Neural cell (in vitro differentiated cells): ENCODE results near the gene ASPDH. TPM values are rescaled to one million over a fixed set of nuclear protein-coding genes. Genes with fewer than 3 reads are reported as not detected.

Source experiments
- H2AFZ ChIP-seq: fragments of 200-600, 300-800 bp; sonication (generic), shearing (Covaris generic); 2 replicates; pipeline ENCODE4 v1.6.0; 2014; ENCODE audit warnings: low read depth, mild to moderate bottlenecking, antibody characterized with exemption, low read length, moderate library complexity
- H3F3A ChIP-seq: fragments of 200-600 bp; shearing (Covaris generic); 2 replicates; pipeline ENCODE4 v1.6.1; 2016; ENCODE audit warnings: mild to moderate bottlenecking, moderate library complexity, mixed read lengths, antibody characterized with exemption, low read length; ENCODE audit not compliant: insufficient read depth, poor library complexity, severe bottlenecking
- H3K27ac ChIP-seq: fragments of 200-600, 300-800 bp; sonication (generic), shearing (Covaris generic); 2 replicates; pipeline ENCODE4 v1.5.1; 2014; ENCODE audit warnings: mild to moderate bottlenecking, low read length, moderate library complexity
- H3K27me3 ChIP-seq: fragments of 300-800, 200-600 bp; sonication (generic), shearing (Covaris generic); 2 replicates; pipeline ENCODE4 v1.6.0; 2014; ENCODE audit warnings: mild to moderate bottlenecking, low read depth, low read length, moderate library complexity; ENCODE audit not compliant: insufficient read depth
- H3K36me3 ChIP-seq: fragments of 300-800, 200-600 bp; sonication (generic), shearing (Covaris generic); 2 replicates; pipeline ENCODE4 v1.5.1; 2014; ENCODE audit warnings: mild to moderate bottlenecking, antibody characterized with exemption, low read length, moderate library complexity; ENCODE audit not compliant: insufficient read depth
- H3K4me2 ChIP-seq: fragments of 300-800, 200-600 bp; sonication (generic), shearing (Covaris generic); 2 replicates; pipeline ENCODE4 v1.6.0; 2014; ENCODE audit warnings: mild to moderate bottlenecking, low read length
- H3K4me3 ChIP-seq: fragments of 300-800, 200-600 bp; sonication (generic), shearing (Covaris generic); 2 replicates; pipeline ENCODE4 v1.5.1; 2014; ENCODE audit warnings: mild to moderate bottlenecking, low read length, moderate library complexity
- H3K79me2 ChIP-seq: fragments of 200-600 bp; shearing (Covaris generic); replicated peaks from 2 replicates; pipeline ENCODE4 v1.6.0; 2014; ENCODE audit warnings: mild to moderate bottlenecking, low read length, moderate library complexity; ENCODE audit not compliant: insufficient read depth
- H3K9ac ChIP-seq: fragments of 300-800, 200-600 bp; sonication (generic), shearing (Covaris generic); 2 replicates; pipeline ENCODE4 v1.6.1; 2016; ENCODE audit warnings: mild to moderate bottlenecking, low read length, mixed read lengths
- H3K9me2 ChIP-seq: fragments of 200-600 bp; shearing (Covaris generic); 2 replicates; pipeline ENCODE4 v1.6.1; 2016; ENCODE audit warnings: mild to moderate bottlenecking, low read length, mixed read lengths; ENCODE audit not compliant: insufficient read depth
- H3K9me3 ChIP-seq: fragments of 200-600, 300-800 bp; sonication (generic), shearing (Covaris generic); 2 replicates; pipeline ENCODE4 v1.6.1; 2016; ENCODE audit warnings: mild to moderate bottlenecking, mixed run types, low read length, moderate library complexity, mixed read lengths
- H4K20me1 ChIP-seq: fragments of 200-600 bp; shearing (Covaris generic); 2 replicates; pipeline ENCODE4 v1.6.1; 2016; ENCODE audit warnings: mild to moderate bottlenecking, mixed run types; ENCODE audit not compliant: insufficient read depth
- EP300 ChIP-seq: fragments of 450-650 bp; conservative IDR thresholded peaks from 2 replicates; pipeline ENCODE4 v1.6.1; 2014; ENCODE audit warnings: antibody characterized with exemption, mild to moderate bottlenecking, moderate library complexity; ENCODE audit not compliant: poor library complexity, severe bottlenecking
- EZH2 ChIP-seq: fragments of 200-600, 300-800 bp; shearing (Covaris generic), sonication (generic); IDR thresholded peaks from 2 replicates; pipeline ENCODE4 v1.6.1; 2014; ENCODE audit warnings: antibody characterized with exemption, low read length, borderline replicate concordance, mild to moderate bottlenecking; ENCODE audit not compliant: insufficient read depth, poor library complexity, severe bottlenecking
- MXI1 ChIP-seq: fragments of 450-650 bp; conservative IDR thresholded peaks from 2 replicates; pipeline ENCODE4 v1.6.1; 2014; ENCODE audit warnings: antibody characterized with exemption, mild to moderate bottlenecking; ENCODE audit not compliant: poor library complexity, severe bottlenecking
- POLR2AphosphoS5 ChIP-seq: IDR thresholded peaks from 2 replicates; pipeline ENCODE4 v1.6.1; 2012
- RAD21 ChIP-seq: fragments of 450-650 bp; conservative IDR thresholded peaks from 2 replicates; pipeline ENCODE4 v1.6.1; 2014; ENCODE audit warnings: antibody characterized with exemption, mild to moderate bottlenecking, moderate library complexity
- SMC3 ChIP-seq: fragments of 450-650 bp; conservative IDR thresholded peaks from 2 replicates; pipeline ENCODE4 v1.6.1; 2014; ENCODE audit warnings: antibody characterized with exemption, mild to moderate bottlenecking, moderate library complexity; ENCODE audit not compliant: poor library complexity
- TAF1 ChIP-seq: IDR thresholded peaks from 2 replicates; pipeline ENCODE4 v1.6.1; 2012; ENCODE audit warnings: low read depth
- polyA plus RNA-seq: library from polyadenylated mRNA; depleted of rRNA; stranded (reverse); fragments of >200 nt; gene quantifications from 2 replicates; pipeline ENCODE4 v1.2.3, GENCODE V29; 2014
- TF ChIP-seq, protein P1 (sequence below): fragments of 450-650 bp; IDR thresholded peaks from 2 replicates; pipeline ENCODE4 v1.5.1; 2014; ENCODE audit warnings: antibody characterized with exemption, mild to moderate bottlenecking, moderate library complexity; ENCODE audit not compliant: poor library complexity, severe bottlenecking
- TF ChIP-seq, protein P2 (sequence below): IDR thresholded peaks from 2 replicates; pipeline ENCODE4 v1.6.1; 2012; ENCODE audit warnings: borderline replicate concordance

Gene ASPDH
- polyA plus RNA-seq, 1 donor from 2014 or later, result not detected

DNA sequence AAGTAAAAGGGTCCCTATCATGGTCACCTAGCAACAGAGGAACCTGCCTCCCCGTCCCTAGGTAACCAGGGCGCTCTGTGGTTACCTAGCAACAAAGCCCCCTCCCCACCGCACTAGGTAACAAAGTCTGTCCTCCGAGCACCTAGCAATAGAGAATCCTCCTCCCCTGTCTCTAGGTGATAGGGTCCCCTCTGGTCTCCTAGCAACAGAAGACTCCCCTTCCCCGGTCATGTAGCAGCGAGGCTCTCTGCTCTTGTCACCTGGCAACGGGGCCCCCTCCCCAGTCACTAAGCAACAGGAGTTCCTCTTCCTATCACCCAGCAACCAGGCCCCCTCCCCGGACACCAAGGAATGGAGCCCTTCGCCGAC is 3.0 kb downstream of the ASPDH start:
- H3K79me2 ChIP-seq, result no peaks in the 10 kb centered on the region
- peak overlapping the region; percentile 95 for H3K9ac ChIP-seq
- H3K27me3 ChIP-seq, result no peaks in the 10 kb centered on the region
- no peak for TF ChIP-seq TAF1
- TF ChIP-seq, protein P1, sequence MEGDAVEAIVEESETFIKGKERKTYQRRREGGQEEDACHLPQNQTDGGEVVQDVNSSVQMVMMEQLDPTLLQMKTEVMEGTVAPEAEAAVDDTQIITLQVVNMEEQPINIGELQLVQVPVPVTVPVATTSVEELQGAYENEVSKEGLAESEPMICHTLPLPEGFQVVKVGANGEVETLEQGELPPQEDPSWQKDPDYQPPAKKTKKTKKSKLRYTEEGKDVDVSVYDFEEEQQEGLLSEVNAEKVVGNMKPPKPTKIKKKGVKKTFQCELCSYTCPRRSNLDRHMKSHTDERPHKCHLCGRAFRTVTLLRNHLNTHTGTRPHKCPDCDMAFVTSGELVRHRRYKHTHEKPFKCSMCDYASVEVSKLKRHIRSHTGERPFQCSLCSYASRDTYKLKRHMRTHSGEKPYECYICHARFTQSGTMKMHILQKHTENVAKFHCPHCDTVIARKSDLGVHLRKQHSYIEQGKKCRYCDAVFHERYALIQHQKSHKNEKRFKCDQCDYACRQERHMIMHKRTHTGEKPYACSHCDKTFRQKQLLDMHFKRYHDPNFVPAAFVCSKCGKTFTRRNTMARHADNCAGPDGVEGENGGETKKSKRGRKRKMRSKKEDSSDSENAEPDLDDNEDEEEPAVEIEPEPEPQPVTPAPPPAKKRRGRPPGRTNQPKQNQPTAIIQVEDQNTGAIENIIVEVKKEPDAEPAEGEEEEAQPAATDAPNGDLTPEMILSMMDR, result no peak
- TF ChIP-seq EZH2, result no peak
- TF ChIP-seq RAD21, result no peak
- TF ChIP-seq SMC3, result peak; percentile 67
- peak; percentile 89 for TF ChIP-seq EP300
- TF ChIP-seq, protein P2, sequence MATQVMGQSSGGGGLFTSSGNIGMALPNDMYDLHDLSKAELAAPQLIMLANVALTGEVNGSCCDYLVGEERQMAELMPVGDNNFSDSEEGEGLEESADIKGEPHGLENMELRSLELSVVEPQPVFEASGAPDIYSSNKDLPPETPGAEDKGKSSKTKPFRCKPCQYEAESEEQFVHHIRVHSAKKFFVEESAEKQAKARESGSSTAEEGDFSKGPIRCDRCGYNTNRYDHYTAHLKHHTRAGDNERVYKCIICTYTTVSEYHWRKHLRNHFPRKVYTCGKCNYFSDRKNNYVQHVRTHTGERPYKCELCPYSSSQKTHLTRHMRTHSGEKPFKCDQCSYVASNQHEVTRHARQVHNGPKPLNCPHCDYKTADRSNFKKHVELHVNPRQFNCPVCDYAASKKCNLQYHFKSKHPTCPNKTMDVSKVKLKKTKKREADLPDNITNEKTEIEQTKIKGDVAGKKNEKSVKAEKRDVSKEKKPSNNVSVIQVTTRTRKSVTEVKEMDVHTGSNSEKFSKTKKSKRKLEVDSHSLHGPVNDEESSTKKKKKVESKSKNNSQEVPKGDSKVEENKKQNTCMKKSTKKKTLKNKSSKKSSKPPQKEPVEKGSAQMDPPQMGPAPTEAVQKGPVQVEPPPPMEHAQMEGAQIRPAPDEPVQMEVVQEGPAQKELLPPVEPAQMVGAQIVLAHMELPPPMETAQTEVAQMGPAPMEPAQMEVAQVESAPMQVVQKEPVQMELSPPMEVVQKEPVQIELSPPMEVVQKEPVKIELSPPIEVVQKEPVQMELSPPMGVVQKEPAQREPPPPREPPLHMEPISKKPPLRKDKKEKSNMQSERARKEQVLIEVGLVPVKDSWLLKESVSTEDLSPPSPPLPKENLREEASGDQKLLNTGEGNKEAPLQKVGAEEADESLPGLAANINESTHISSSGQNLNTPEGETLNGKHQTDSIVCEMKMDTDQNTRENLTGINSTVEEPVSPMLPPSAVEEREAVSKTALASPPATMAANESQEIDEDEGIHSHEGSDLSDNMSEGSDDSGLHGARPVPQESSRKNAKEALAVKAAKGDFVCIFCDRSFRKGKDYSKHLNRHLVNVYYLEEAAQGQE, result no peak
- no peak for TF ChIP-seq POLR2AphosphoS5
- TF ChIP-seq MXI1, result peak; percentile 99
- H3K36me3 ChIP-seq, result no peaks in the 10 kb centered on the region
- H3K4me3 ChIP-seq, result peak overlapping the region; percentile 69
- H4K20me1 ChIP-seq, result no peaks in the 10 kb centered on the region
- H3K4me2 ChIP-seq, result no peak overlapping the region
- no peak overlapping the region for H2AFZ ChIP-seq
- H3F3A ChIP-seq, result no peaks in the 10 kb centered on the region
- peak overlapping the region; percentile 100 for H3K27ac ChIP-seq
- no peaks in the 10 kb centered on the region for H3K9me3 ChIP-seq
- no peaks in the 10 kb centered on the region for H3K9me2 ChIP-seq

DNA sequence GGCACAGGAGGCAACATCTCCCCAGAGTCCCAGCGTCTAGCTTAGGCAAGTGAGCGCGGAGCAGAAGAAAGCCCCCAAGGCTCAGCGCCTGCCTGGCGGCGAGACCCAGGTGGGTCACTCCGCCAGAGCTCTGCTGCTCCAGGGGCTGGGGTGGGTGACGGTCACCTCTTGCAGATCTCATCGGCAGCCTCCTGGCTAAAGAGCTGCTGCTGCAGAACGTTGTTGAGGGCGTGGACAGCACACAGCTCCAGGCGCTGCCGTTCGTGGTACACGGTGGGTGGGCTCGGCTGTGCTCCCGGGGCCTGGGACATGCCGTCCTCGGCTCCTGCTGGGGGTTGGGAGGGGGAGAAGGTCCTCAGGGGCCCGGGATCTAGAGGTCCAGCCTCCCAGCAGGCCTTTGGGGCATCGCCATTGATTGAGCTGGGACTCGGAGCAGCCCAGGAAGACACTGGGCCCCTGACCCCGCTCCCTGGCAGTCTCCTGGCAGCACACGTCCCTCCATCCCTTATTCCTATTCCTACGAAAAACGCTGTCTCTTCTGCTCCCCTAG is 3.5 kb downstream of the ASPDH start:
- no peaks in the 10 kb centered on the region for H3K79me2 ChIP-seq
- no peaks in the 10 kb centered on the region for H3K9me2 ChIP-seq
- H2AFZ ChIP-seq, result peak overlapping the region; percentile 2
- H3K9me3 ChIP-seq, result no peaks in the 10 kb centered on the region
- H3K36me3 ChIP-seq, result no peaks in the 10 kb centered on the region
- H3K4me3 ChIP-seq, result peak overlapping the region; percentile 69
- H3K9ac ChIP-seq, result peak overlapping the region; percentile 95
- H3K4me2 ChIP-seq, result peak overlapping the region; percentile 81
- H3K27ac ChIP-seq, result peak overlapping the region; percentile 100
- TF ChIP-seq EZH2 (no peak), SMC3 (no peak), POLR2AphosphoS5 (peak; percentile 82), MXI1 (no peak)
- TF ChIP-seq, protein P2, result no peak
- no peaks in the 10 kb centered on the region for H3K27me3 ChIP-seq
- H4K20me1 ChIP-seq, result no peaks in the 10 kb centered on the region
- no peaks in the 10 kb centered on the region for H3F3A ChIP-seq
